ENCODE results near the gene DNAAF9.

- TF ChIP-seq CTCF (conservative IDR thresholded peaks at IDR 0.05 in 1 of 2, IDR thresholded peaks at IDR 0.05 in 1 of 2; ENCODE audit: low read depth in 1 of 2, low read length in 2 of 2) (no peak), EZH2 (IDR thresholded peaks at IDR 0.05; ENCODE audit: low read length, missing control alignments) (no peak)
Measured at GRCh38 chr20:3402453-3402852, 5.0 kb downstream of the DNAAF9 start.
